H9 (cell line): ENCODE results near the gene CCDC88C. TPM values are rescaled to one million over a fixed set of nuclear protein-coding genes. Genes with fewer than 3 reads are reported as not detected.

Experiments
- DNase-seq: peaks from one replicate; pipeline ENCODE4 v3.0.0-alpha.2; 2017
- H2AFZ ChIP-seq: one replicate; pipeline ENCODE4 v1.6.1; 2013; ENCODE audit warnings: mild to moderate bottlenecking, low read length, control low read depth, moderate library complexity
- H2AK5ac ChIP-seq: 2 replicates; pipeline ENCODE4 v1.6.1; 2013; ENCODE audit warnings: low read length, control low read depth, mixed read lengths; ENCODE audit not compliant: insufficient read length
- H2BK120ac ChIP-seq: one replicate; pipeline ENCODE4 v1.6.1; 2013; ENCODE audit warnings: low read depth, mild to moderate bottlenecking, low read length, control low read depth, inconsistent platforms; ENCODE audit not compliant: poor library complexity, severe bottlenecking
- H2BK12ac ChIP-seq: 2 replicates; pipeline ENCODE4 v1.6.1; 2013; ENCODE audit warnings: low read length, control low read depth, mixed read lengths, low read depth; ENCODE audit not compliant: insufficient read length
- H2BK15ac ChIP-seq: 2 replicates; pipeline ENCODE4 v1.6.1; 2013; ENCODE audit warnings: low read depth, low read length, control low read depth
- H2BK20ac ChIP-seq: one replicate; pipeline ENCODE4 v1.6.1; 2013; ENCODE audit warnings: low read depth, mild to moderate bottlenecking, low read length, control low read depth, inconsistent platforms; ENCODE audit not compliant: poor library complexity, severe bottlenecking
- H2BK5ac ChIP-seq: 2 replicates; pipeline ENCODE4 v1.6.1; 2013; ENCODE audit warnings: low read length, control low read depth, mixed read lengths; ENCODE audit not compliant: insufficient read length
- H3K14ac ChIP-seq: 2 replicates; pipeline ENCODE4 v1.6.1; 2013; ENCODE audit warnings: low read length, control low read depth; ENCODE audit not compliant: insufficient read depth
- H3K18ac ChIP-seq: 2 replicates; pipeline ENCODE4 v1.6.1; 2013; ENCODE audit warnings: low read depth, mild to moderate bottlenecking, mixed read lengths, low read length, control low read depth; ENCODE audit not compliant: insufficient read length
- H3K23ac ChIP-seq: 2 replicates; pipeline ENCODE4 v1.6.1; 2013; ENCODE audit warnings: low read length, control low read depth, mixed read lengths, low read depth; ENCODE audit not compliant: insufficient read length
- H3K23me2 ChIP-seq: 2 replicates; pipeline ENCODE4 v1.6.1; 2013; ENCODE audit warnings: low read depth, mild to moderate bottlenecking, mixed read lengths, low read length, control low read depth; ENCODE audit not compliant: insufficient read length, poor library complexity, severe bottlenecking
- H3K27ac ChIP-seq: 2 replicates; pipeline ENCODE4 v1.5.1; 2013; ENCODE audit warnings: low read length, control low read depth, mixed read lengths, low read depth; ENCODE audit not compliant: insufficient read length
- H3K27me3 ChIP-seq: 2 replicates; pipeline ENCODE4 v1.6.1; 2013; ENCODE audit warnings: low read length, control low read depth, inconsistent platforms; ENCODE audit not compliant: insufficient read depth
- H3K4ac ChIP-seq: 2 replicates; pipeline ENCODE4 v1.6.1; 2013; ENCODE audit warnings: low read depth, mild to moderate bottlenecking, control low read depth, inconsistent platforms, low read length, moderate library complexity
- H3K4me1 ChIP-seq: 2 replicates; pipeline ENCODE4 v1.6.1; 2013; ENCODE audit warnings: low read length, control low read depth, inconsistent platforms; ENCODE audit not compliant: insufficient read depth
- H3K4me2 ChIP-seq: 2 replicates; pipeline ENCODE4 v1.6.1; 2013; ENCODE audit warnings: low read length, control low read depth, mixed read lengths; ENCODE audit not compliant: insufficient read length, insufficient read depth
- H3K56ac ChIP-seq: 2 replicates; pipeline ENCODE4 v1.6.1; 2013; ENCODE audit warnings: low read depth, mild to moderate bottlenecking, mixed read lengths, low read length, control low read depth; ENCODE audit not compliant: insufficient read length
- H3K79me1 ChIP-seq: 2 replicates; pipeline ENCODE4 v1.6.1; 2013; ENCODE audit warnings: low read depth, mild to moderate bottlenecking, moderate library complexity, low read length, control low read depth, inconsistent platforms; ENCODE audit not compliant: insufficient read depth, poor library complexity, severe bottlenecking
- H3K79me2 ChIP-seq: 2 replicates; pipeline ENCODE4 v1.6.1; 2013; ENCODE audit warnings: low read length, control low read depth, inconsistent platforms; ENCODE audit not compliant: insufficient read depth
- H3K9ac ChIP-seq: 2 replicates; pipeline ENCODE4 v1.6.1; 2013; ENCODE audit warnings: low read length, control low read depth, mixed read lengths; ENCODE audit not compliant: insufficient read length; ENCODE audit errors: extremely low read depth
- H3K9me3 ChIP-seq: one replicate; pipeline ENCODE4 v1.6.1; 2013; ENCODE audit warnings: low read depth, low read length, inconsistent platforms; ENCODE audit not compliant: control insufficient read depth
- H3T11ph ChIP-seq: one replicate; pipeline ENCODE4 v1.6.1; 2013; ENCODE audit warnings: mild to moderate bottlenecking, low read length, control low read depth, inconsistent platforms
- H4K20me1 ChIP-seq: one replicate; pipeline ENCODE4 v1.6.1; 2013; ENCODE audit not compliant: control insufficient read depth, insufficient read length, insufficient read depth
- H4K5ac ChIP-seq: 2 replicates; pipeline ENCODE4 v1.6.1; 2013; ENCODE audit warnings: low read depth, mild to moderate bottlenecking, mixed read lengths, low read length, control low read depth; ENCODE audit not compliant: insufficient read length
- H4K8ac ChIP-seq: replicated peaks from 2 replicates; pipeline ENCODE4 v1.6.1; 2013; ENCODE audit warnings: low read length, control low read depth, mixed read lengths, low read depth; ENCODE audit not compliant: insufficient read length
- H4K91ac ChIP-seq: 2 replicates; pipeline ENCODE4 v1.6.1; 2013; ENCODE audit warnings: low read depth, mild to moderate bottlenecking, moderate library complexity, mixed read lengths, low read length, control low read depth; ENCODE audit not compliant: insufficient read length
- H3K27ac Mint-ChIP-seq, 3 experiments: 2 replicates in 2 of 3; 3 replicates in 1 of 3; pipeline ENCODE4 v1.8.0; 2020 to 2021; ENCODE audit warnings: mixed read lengths in 3 of 3, mild to moderate bottlenecking in 1 of 3, moderate library complexity in 1 of 3
- H3K27me3 Mint-ChIP-seq: 2 replicates; pipeline ENCODE4 v1.8.0; 2021; ENCODE audit warnings: low read depth, mild to moderate bottlenecking, moderate library complexity, mixed read lengths
- H3K36me3 Mint-ChIP-seq, 3 experiments: 2 replicates in 2 of 3; 3 replicates in 1 of 3; pipeline ENCODE4 v1.8.0; 2020 to 2021; ENCODE audit warnings: low read depth in 3 of 3, mixed read lengths in 3 of 3; ENCODE audit not compliant: insufficient read depth in 1 of 3
- H3K4me1 Mint-ChIP-seq, 2 experiments: 2 replicates each; pipeline ENCODE4 v1.8.0; 2020; ENCODE audit warnings: mixed read lengths in 2 of 2
- H3K4me3 Mint-ChIP-seq, 2 experiments: 2 replicates in 1 of 2; 3 replicates in 1 of 2; pipeline ENCODE4 v1.8.0; 2020 to 2021; ENCODE audit warnings: mild to moderate bottlenecking in 2 of 2, mixed read lengths in 2 of 2, moderate library complexity in 1 of 2
- H3K9me3 Mint-ChIP-seq, 2 experiments: 2 replicates in 1 of 2; 3 replicates in 1 of 2; pipeline ENCODE4 v1.8.0; 2020; ENCODE audit warnings: mild to moderate bottlenecking in 2 of 2, mixed read lengths in 2 of 2, moderate library complexity in 1 of 2
- CTCF ChIP-seq: fragments of 200-600 bp; sonication (generic); conservative IDR thresholded peaks from 3 replicates; pipeline ENCODE4 v1.8.0; 2021; ENCODE audit warnings: antibody characterized with exemption, mild to moderate bottlenecking
- WGBS: extraction: QIAGEN DNeasy Blood & Tissue Kit; methylation state at CpG from one replicate; pipeline ENCODE4 v1.1.7; 2013; ENCODE audit warnings: missing lambda C conversion rate, low lambda C conversion rate, mixed read lengths; ENCODE audit not compliant: insufficient read length; ENCODE audit errors: extremely low coverage; 5-methylcytosine and 5-hydroxymethylcytosine counted together
- total RNA-seq: library from RNA; stranded (reverse); gene quantifications from 2 replicates; pipeline ENCODE4 v1.2.1, GENCODE V29; 2021

The CCDC88C gene
- total RNA-seq, 1 experiment from 2014 or later, result 52.4 TPM

GRCh38 chr14:91324606-91325575, 92.7 kb downstream of the CCDC88C start:
- Histone ChIP-seq H3K27ac (no peak overlapping the region), H2AK5ac (no peak overlapping the region), H3K79me2 (no peaks in the 10 kb centered on the region), H2BK12ac (no peak overlapping the region), H2BK15ac (no peak overlapping the region), H2AFZ (no peak overlapping the region), H4K91ac (no peak overlapping the region), H3K18ac (no peak overlapping the region), H3K79me1 (no peaks in the 10 kb centered on the region), H3K9ac (no peak overlapping the region), H3K14ac (no peak overlapping the region), H2BK120ac (no peak overlapping the region), H2BK20ac (no peak overlapping the region), H4K5ac (no peak overlapping the region), H3K4ac (no peak overlapping the region), H2BK5ac (no peak overlapping the region), H3K56ac (no peak overlapping the region), H3K23me2 (no peaks in the 10 kb centered on the region), H3K23ac (no peak overlapping the region), H3K27me3 (no peaks in the 10 kb centered on the region), H3K4me2 (no peak overlapping the region), H3K9me3 (no peaks in the 10 kb centered on the region), H3K4me1 (no peaks in the 10 kb centered on the region), H4K20me1 (no peaks in the 10 kb centered on the region), H4K8ac (no peak overlapping the region), H3T11ph (no peak overlapping the region)
- peaks cover 7 to 9% of the 10 kb centered on the region in 2 experiments for H3K4me1 Mint-ChIP-seq
- no peaks in the 10 kb centered on the region for H3K9me3 Mint-ChIP-seq
- no peak for TF ChIP-seq CTCF
- WGBS, result no CpG with 5 or more reads among the region's 20 CpGs
- H3K27me3 Mint-ChIP-seq, result no peaks in the 10 kb centered on the region
- H3K4me3 Mint-ChIP-seq, result no peak overlapping the region
- H3K36me3 Mint-ChIP-seq, result peaks cover 8 to 57% (median 26%) of the 10 kb centered on the region in 3 experiments; a peak in 5 of 7 replicates
- H3K27ac Mint-ChIP-seq, result no peak overlapping the region; a peak in 2 of 7 replicates
- DNase-seq, result no peak
